GM04504 (cell line): Measurements from ENCODE around the gene CNOT8.
A peak's percentile ranks its signal among the peaks of the same experiment; 100 is the strongest.
"Not testable (repeated sequence)": the region's sequence is repeated elsewhere in the genome, so short reads cannot be mapped to it uniquely, and the experiment has no call there.

Source experiments
- DNase-seq: peaks from one replicate; pipeline ENCODE4 v3.0.0-alpha.2; 2012; ENCODE audit warnings: low read depth

The CNOT8 gene

GRCh38 chr5:154835701-154836052 is 22.8 kb upstream of the CNOT8 start:
- not testable (repeated sequence) for DNase-seq

- no peak for DNase-seq
Observed at GRCh38 chr5:154836225-154836624, 22.2 kb upstream of the CNOT8 start.

GRCh38 chr5:154837009-154837901 is 21.2 kb upstream of the CNOT8 start:
- DNase-seq, result no peak

DNA sequence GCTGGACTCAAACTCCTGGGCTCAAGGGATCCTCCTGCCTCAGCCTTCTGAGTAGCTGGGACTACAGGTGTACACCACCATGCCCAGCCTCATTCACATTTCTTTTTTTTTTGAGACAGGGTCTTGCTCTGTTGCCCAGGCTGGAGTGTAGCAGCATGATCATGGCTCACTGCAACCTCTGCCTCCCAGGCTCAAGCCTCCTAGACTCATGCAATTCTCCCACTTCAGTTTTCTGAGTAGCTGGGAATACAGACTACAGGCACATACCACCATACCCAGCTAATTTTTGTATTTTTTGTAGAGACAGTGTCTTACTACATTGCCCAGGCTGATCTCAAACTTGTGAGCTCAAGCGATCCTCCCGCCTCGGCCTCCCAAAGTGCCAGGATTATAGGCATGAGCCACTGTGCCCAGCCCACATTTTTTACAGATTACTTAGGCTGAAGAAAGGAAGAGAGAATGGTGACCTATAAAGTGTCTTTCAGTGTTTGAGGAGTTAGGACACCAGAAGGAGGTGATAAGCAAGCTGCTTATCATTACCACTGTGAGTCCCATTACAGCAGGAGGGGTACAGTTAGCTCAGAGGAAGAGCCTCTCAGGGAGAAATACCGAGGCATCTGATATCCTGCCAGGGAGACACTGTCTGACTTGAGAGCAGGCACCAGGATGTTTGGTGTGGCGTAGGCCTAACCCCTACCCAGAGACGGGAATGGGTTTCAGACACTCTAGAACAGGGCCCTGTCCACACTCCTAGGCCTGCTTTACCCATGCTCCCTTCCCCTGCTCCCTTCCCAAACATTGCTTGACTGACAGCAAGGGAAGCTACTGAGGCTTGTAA is 17.8 kb upstream of the CNOT8 start:
- DNase-seq, result no peak

GRCh38 chr5:154841273-154841661 is 17.2 kb upstream of the CNOT8 start:
- no peak for DNase-seq

- no peak for DNase-seq
Observed at GRCh38 chr5:154842689-154843530, 15.5 kb upstream of the CNOT8 start.

DNA sequence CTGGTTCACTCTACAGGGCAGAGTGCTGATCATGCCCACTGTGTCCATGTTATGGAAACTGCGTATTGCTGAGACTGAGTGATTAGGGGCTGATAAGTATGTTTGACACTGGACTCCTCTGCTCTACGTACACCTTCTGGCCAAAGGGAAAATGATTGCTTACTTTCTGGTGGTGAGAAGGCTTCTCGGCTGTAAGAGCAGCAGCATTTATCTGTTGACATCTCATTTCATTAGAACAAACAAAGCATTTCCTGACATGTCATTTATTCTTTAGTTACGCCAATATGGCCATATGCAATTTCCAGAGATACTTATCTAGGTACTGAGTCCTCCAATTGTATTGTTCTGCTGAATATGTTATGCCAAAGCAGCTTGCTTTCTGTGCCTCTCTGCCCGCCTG is 13.6 kb upstream of the CNOT8 start:
- no peak for DNase-seq

- no peak for DNase-seq
Observed at GRCh38 chr5:154849264-154849785, 9.1 kb upstream of the CNOT8 start.

- no peak for DNase-seq
Observed at GRCh38 chr5:154849791-154850201, 8.6 kb upstream of the CNOT8 start.

DNA sequence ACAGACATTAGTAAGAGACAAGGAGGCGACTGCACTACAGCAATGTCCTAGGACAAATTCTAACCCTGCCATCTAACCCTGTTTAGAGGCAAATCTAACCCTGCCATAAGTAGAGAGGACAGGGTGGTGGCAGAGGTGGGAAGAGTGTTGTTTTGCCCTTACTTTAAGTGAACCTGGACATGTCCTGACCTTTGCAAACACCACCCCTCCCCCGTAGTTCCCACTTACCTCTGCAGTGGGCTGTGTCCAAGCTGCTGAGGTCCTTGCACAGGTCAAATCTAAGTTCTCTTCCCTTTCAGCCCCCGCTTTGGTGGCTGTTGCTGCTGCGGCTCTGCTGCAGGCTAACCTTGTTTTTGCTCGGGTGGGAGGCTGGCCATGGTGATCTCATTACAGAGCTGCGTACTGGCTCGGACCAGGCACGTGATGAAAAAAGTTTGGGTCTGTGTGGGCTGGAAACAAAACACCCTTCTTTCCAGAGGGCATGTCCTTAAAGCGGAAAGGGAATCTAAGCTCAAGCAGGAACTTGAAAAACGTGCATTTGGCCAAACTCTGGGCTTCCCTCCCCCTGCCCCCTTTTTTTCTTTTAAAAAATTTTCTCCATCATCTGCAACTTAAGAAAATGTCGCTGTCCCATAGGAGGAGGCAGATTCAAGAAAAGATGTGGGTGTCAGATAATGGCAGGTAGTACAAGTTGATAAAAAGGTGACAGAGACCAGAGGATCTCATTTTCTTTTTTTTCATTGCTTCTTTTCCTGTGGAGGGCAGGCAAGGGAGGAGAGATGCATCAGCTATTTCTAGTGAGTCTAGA is 8.0 kb upstream of the CNOT8 start, which contains the start of gene FAXDC2:
TSS of gene FAXDC2 (minus strand) at position 349 of the 808 bp plus-strand sequence. CDS start 12,425 bp downstream, outside the sequence.
- peak; percentile 44 for DNase-seq

GRCh38 chr5:154851351-154851750 is 7.1 kb upstream of the CNOT8 start:
- no peak for DNase-seq

DNA sequence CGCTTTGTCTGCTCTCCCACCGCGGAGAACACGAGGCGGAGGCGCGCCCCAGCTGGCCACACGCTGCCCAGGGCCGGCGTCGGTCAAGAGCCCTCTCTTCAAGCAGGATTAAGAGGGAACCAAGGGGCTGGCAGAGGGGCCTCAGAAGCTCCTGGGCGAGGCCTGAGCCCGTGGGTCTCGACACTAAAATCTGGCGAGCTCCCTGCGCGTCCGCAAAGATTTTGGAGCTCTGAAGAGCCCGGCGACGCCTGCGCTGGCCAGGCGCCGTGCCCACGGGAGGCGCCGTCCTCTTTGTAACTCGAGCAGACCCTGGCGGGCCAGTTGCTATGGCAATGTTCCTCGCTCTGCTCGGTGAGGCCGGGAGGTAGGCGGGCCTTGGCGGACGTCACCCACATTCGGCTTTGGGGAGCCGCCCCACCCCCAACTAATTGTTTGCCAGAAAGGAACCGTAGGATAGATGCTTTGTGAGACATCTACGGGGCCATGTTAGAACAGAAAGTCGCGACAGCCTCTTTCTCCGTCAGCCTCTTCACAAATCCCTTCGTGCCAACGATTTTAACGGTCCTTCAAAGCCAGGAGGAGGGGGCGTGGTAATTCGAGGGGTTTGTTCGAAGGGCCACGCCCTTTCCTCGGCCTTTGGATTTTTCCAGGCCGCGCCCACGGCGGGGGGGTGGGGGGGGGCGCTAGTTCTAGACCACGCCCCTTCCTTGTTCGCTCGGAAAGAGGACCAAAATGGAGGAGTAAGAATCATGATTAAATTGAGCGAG is 714 bp upstream of the CNOT8 start:
- peak; percentile 92 for DNase-seq

DNA sequence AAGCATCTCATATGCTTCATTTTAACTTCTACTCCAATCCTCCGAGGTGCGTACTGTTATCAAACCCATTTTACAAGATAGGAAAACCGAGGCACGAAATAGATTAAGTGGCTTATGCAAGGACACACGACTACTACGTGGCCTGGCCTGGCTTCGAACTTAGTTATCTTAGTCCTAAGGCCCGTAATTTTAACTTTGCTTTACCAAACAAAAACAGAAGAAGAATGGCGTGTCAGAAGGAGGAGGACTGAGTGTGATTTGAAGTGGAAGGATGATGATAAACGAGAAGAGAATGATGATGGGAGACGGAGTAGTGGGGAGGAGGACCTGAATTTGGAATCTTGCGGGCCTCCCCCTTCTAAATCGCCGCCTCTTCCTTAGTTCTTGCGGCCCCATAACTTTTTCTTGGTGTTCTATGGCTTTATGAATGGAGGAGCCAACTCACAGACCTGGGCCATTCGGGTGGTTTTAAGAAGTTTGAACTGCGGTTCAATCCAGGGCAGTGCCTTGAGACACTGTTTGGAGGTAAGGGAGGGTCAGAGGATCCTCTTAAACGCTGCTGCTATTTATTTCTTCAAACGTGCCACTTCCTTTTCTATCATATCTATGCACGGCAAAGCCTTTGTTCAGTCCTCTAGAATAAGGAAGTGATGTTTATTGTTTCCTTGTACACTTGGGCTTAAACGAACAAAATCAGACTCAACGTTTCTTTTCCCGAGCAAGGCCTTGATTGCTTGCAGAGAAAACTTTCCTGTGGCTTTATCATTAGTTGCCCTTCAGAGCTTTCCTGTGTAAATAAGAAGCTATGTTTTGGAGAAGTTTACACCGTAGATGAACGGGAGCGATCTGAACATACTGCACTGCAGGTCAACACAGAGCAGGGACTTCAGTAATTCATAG is 795 bp downstream of the CNOT8 start:
- no peak for DNase-seq

GRCh38 chr5:154860123-154860522 is 1.7 kb downstream of the CNOT8 start:
- DNase-seq, result peak; percentile 38

GRCh38 chr5:154860765-154861164 is 2.3 kb downstream of the CNOT8 start:
- DNase-seq, result no peak

GRCh38 chr5:154861946-154862345 is 3.5 kb downstream of the CNOT8 start:
- DNase-seq, result no peak

DNA sequence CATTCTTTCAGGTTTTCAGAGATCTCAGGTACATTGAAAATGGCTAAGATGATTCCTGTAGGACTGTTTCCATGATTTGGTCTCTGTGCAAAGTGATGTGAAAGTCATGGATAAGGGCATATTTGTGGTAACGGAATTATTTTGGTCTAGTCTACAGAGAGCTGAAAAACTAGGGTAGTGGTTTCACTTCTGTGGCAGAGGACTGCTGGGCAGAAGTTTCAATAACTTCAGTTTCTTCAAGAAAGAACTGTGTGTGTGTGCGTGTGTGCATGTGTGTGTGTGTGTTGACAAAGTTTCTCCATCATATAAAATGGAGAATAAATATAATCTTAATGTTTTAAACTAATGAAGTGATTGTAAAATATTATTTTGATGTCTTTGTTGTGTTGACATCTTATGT is 4.3 kb downstream of the CNOT8 start:
- no peak for DNase-seq

- DNase-seq, result no peak
Observed at GRCh38 chr5:154863291-154864080, 5.1 kb downstream of the CNOT8 start.
